DND-41 (cell line): ENCODE measurements around the gene SCD5.

ENCODE experiments used
- EZH2 ChIP-seq: IDR thresholded peaks from 3 replicates; pipeline ENCODE4 v1.6.1; 2012; ENCODE audit warnings: borderline replicate concordance, low read depth, mild to moderate bottlenecking, moderate library complexity, low read length, inconsistent platforms; ENCODE audit not compliant: severe bottlenecking
- TF ChIP-seq, protein P1 (sequence below): IDR thresholded peaks from 2 replicates; pipeline ENCODE4 v1.5.1; 2012; ENCODE audit warnings: borderline replicate concordance, low read length, moderate library complexity, mild to moderate bottlenecking; ENCODE audit not compliant: poor library complexity, severe bottlenecking; ENCODE audit errors: extremely low read depth

DNA sequence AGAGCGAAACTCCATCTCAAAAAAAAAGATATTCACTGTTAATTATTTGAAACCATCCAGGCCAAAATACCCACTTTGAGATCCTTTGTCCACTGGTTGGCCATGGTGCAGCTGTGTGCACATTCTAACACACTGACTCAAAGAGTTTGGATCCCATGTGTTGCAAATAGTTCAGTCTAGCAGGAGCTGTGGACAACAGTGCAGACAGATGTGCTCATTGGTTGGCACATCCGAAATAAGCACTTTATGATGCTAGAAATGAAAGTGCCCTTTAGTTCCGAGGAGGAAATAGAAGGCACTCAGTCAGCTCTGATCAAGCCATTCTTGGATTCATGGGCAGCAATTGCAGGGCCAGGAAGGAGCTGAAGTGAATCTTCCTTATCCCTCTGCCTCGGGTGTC is 173.8 kb downstream of the SCD5 start:
- TF ChIP-seq, protein P1, sequence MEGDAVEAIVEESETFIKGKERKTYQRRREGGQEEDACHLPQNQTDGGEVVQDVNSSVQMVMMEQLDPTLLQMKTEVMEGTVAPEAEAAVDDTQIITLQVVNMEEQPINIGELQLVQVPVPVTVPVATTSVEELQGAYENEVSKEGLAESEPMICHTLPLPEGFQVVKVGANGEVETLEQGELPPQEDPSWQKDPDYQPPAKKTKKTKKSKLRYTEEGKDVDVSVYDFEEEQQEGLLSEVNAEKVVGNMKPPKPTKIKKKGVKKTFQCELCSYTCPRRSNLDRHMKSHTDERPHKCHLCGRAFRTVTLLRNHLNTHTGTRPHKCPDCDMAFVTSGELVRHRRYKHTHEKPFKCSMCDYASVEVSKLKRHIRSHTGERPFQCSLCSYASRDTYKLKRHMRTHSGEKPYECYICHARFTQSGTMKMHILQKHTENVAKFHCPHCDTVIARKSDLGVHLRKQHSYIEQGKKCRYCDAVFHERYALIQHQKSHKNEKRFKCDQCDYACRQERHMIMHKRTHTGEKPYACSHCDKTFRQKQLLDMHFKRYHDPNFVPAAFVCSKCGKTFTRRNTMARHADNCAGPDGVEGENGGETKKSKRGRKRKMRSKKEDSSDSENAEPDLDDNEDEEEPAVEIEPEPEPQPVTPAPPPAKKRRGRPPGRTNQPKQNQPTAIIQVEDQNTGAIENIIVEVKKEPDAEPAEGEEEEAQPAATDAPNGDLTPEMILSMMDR: no peak
- TF ChIP-seq EZH2: no peak
